Keratinocyte (primary cell): ENCODE results near the gene SLC12A3. TPM values are rescaled to one million over a fixed set of nuclear protein-coding genes. Genes with fewer than 3 reads are reported as not detected.
"Not testable (repeated sequence)": the region's sequence is repeated elsewhere in the genome, so short reads cannot be mapped to it uniquely, and the experiment has no call there.

Source experiments
- DNase-seq: peaks from one replicate; pipeline ENCODE4 v3.0.0-alpha.2; 2011; ENCODE audit warnings: low read depth, missing footprints, low spot score
- FAIRE-seq: peaks from 2 replicates; lab custom pipeline; 2011; peaks lifted over from hg19 to GRCh38; lab: Jason Lieb, UNC
- H2AFZ ChIP-seq: 2 replicates; pipeline ENCODE4 v1.6.0; 2012; ENCODE audit warnings: low read length, control low read depth, inconsistent platforms; ENCODE audit not compliant: control insufficient read depth
- H3K27ac ChIP-seq: 2 replicates; pipeline ENCODE4 v1.5.1; 2011; ENCODE audit warnings: low read length; ENCODE audit not compliant: control insufficient read depth, insufficient read depth
- H3K27me3 ChIP-seq: 3 replicates; pipeline ENCODE4 v1.6.0; 2011; ENCODE audit warnings: low read length; ENCODE audit not compliant: control insufficient read depth, insufficient read depth; ENCODE audit errors: extremely low read depth
- H3K36me3 ChIP-seq, 2 experiments: 2 replicates in 1 of 2; 3 replicates in 1 of 2; pipeline ENCODE4 v1.5.1; 2011; ENCODE audit warnings: low read length in 2 of 2, mild to moderate bottlenecking in 1 of 2; ENCODE audit not compliant: control insufficient read depth in 2 of 2, insufficient read depth in 2 of 2; ENCODE audit errors: extremely low read depth in 1 of 2
- H3K4me1 ChIP-seq: 3 replicates; pipeline ENCODE4 v1.5.1; 2011; ENCODE audit warnings: low read length; ENCODE audit not compliant: control insufficient read depth, insufficient read depth; ENCODE audit errors: extremely low read depth
- H3K4me2 ChIP-seq: 3 replicates; pipeline ENCODE4 v1.6.0; 2011; ENCODE audit warnings: low read depth, low read length; ENCODE audit not compliant: control insufficient read depth, insufficient read depth; ENCODE audit errors: extremely low read depth
- H3K4me3 ChIP-seq, 3 experiments: fragments of 200-600 bp in 1 of 3; sonication (generic) in 1 of 3; 2 replicates in 2 of 3; 3 replicates in 1 of 3; pipeline ENCODE4 v1.5.1; 2011 to 2016; ENCODE audit warnings: low read length in 3 of 3, mild to moderate bottlenecking in 3 of 3, control low read depth in 2 of 3, inconsistent platforms in 1 of 3, low read depth in 1 of 3, mixed read lengths in 1 of 3, mixed run types in 1 of 3, moderate library complexity in 1 of 3; ENCODE audit not compliant: control insufficient read depth in 2 of 3, insufficient read depth in 2 of 3; ENCODE audit errors: extremely low read depth in 1 of 3
- H3K79me2 ChIP-seq: 2 replicates; pipeline ENCODE4 v1.6.0; 2012; ENCODE audit warnings: low read length; ENCODE audit not compliant: control insufficient read depth, insufficient read depth
- H3K9ac ChIP-seq: 3 replicates; pipeline ENCODE4 v1.6.0; 2011; ENCODE audit warnings: low read length; ENCODE audit not compliant: control insufficient read depth, insufficient read depth; ENCODE audit errors: extremely low read depth
- H3K9me1 ChIP-seq: 3 replicates; pipeline ENCODE4 v1.6.0; 2011; ENCODE audit warnings: low read length; ENCODE audit not compliant: control insufficient read depth, insufficient read depth; ENCODE audit errors: extremely low read depth
- H3K9me3 ChIP-seq: 2 replicates; pipeline ENCODE4 v1.5.1; 2012; ENCODE audit warnings: low read depth, low read length; ENCODE audit not compliant: control insufficient read depth
- H4K20me1 ChIP-seq: 3 replicates; pipeline ENCODE4 v1.6.0; 2011; ENCODE audit warnings: low read length; ENCODE audit not compliant: control insufficient read depth, insufficient read depth; ENCODE audit errors: extremely low read depth
- EZH2 ChIP-seq: IDR thresholded peaks from one replicate; pipeline ENCODE4 v1.6.1; 2012; ENCODE audit warnings: inconsistent platforms, mild to moderate bottlenecking, low read length, moderate library complexity
- dilution Hi-C: fragments of 300-500 bp; cut with MboI; formaldehyde crosslinking; loops from one replicate; pipeline ENCODE4 v1.7.0; 2020; ENCODE audit warnings: low sequenced_read_pairs; ENCODE audit not compliant: extremely low pct_ligation_motif_present
- polyA plus RNA-seq, 5 experiments: library from polyadenylated mRNA; depleted of rRNA in 3 of 5; stranded (reverse) in 3 of 5; stranded (forward) in 1 of 5; unstranded in 1 of 5; fragments of >200 nt; gene quantifications; 1 replicate in 1 of 5; 2 replicates in 3 of 5; 3 replicates in 1 of 5; pipeline versions ENCODE4 v1.2.1 to v1.2.3, GENCODE V29; 2011 to 2012; ENCODE audit warnings: missing spikeins in 2 of 5, low read depth in 1 of 5, low replicate concordance in 1 of 5
- TF ChIP-seq, protein P1 (sequence below), 3 experiments: IDR thresholded peaks in 1 of 3; conservative IDR thresholded peaks in 1 of 3; optimal IDR thresholded peaks in 1 of 3; 2 replicates in 2 of 3; 3 replicates in 1 of 3; pipeline versions ENCODE3 to v1.5.1; 2011; ENCODE audit warnings: low read length in 3 of 3, mild to moderate bottlenecking in 3 of 3, moderate library complexity in 2 of 3, control low read depth in 1 of 3, inconsistent platforms in 1 of 3; ENCODE audit not compliant: insufficient read depth in 2 of 3; ENCODE audit errors: extremely low read depth in 1 of 3

SLC12A3 gene
- polyA plus RNA-seq, 1 donor (not counting 4 experiments of a cell fraction or from before 2014, with no cell fraction given) = not detected

DNA sequence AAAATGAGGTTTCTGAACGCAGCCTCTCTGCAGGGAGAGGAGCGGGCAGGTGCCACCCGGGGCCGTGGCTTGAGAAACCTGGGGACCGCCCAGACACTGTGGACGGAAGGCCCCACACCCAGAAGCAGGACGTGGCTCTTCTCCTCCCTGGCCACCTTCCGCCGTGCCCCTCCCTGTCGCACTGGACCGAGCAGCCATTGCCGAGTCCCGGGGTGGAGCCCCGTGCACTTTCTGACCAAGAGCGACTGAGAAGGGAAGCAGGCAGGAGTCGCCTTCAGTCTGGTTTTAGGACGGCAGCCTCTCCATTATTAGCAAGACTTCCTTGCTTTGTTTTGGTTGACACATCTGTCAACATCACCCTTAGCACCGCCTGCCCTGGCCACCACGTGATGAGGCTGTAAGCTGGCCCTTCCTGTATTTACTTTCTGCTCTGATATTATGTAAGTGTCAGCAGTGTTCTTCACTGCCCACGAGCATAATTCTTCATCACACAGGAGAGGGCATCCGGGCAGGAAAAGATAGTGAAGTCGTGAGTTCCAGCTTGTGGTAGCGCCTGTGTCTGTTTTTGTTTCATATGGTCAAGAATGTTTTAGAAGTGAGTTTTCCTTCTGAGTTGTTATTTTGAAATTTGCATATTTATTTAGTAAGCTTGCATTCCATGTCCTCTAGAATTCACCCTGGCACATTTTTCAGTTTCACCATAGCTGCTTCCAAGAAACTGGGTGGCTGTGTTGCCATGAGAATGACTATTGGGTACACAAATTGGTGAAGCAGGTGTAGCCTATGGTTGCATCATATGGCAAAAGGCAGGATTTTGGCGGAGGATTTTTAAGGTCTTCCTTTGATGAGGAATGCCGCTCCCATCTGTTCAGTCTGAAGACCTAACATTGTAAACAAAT, 68.0 kb downstream of the SLC12A3 start:
- DNase-seq (no peak), FAIRE-seq (no peak)
- Histone ChIP-seq H3K9me1 (no peaks in the 10 kb centered on the region), H3K9ac (peak overlapping the region; percentile 95), H3K4me3 (peak overlapping the region; percentile 96 to 100 (median 96)), H3K4me1 (peaks cover 21% of the 10 kb centered on the region), H4K20me1 (peaks cover 30% of the 10 kb centered on the region), H2AFZ (no peak overlapping the region), H3K27ac (peak overlapping the region; percentile 91), H3K79me2 (peaks cover 37% of the 10 kb centered on the region), H3K4me2 (peak overlapping the region; percentile 88), H3K27me3 (no peaks in the 10 kb centered on the region), H3K9me3 (no peaks in the 10 kb centered on the region), H3K36me3 (peaks cover 10 to 30% of the 10 kb centered on the region in 2 experiments)
- no peak for TF ChIP-seq EZH2
- TF ChIP-seq, protein P1, sequence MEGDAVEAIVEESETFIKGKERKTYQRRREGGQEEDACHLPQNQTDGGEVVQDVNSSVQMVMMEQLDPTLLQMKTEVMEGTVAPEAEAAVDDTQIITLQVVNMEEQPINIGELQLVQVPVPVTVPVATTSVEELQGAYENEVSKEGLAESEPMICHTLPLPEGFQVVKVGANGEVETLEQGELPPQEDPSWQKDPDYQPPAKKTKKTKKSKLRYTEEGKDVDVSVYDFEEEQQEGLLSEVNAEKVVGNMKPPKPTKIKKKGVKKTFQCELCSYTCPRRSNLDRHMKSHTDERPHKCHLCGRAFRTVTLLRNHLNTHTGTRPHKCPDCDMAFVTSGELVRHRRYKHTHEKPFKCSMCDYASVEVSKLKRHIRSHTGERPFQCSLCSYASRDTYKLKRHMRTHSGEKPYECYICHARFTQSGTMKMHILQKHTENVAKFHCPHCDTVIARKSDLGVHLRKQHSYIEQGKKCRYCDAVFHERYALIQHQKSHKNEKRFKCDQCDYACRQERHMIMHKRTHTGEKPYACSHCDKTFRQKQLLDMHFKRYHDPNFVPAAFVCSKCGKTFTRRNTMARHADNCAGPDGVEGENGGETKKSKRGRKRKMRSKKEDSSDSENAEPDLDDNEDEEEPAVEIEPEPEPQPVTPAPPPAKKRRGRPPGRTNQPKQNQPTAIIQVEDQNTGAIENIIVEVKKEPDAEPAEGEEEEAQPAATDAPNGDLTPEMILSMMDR (optimal IDR thresholded peaks at IDR 0.05 in 1 of 3, IDR thresholded peaks at IDR 0.05 in 1 of 3, conservative IDR thresholded peaks at IDR 0.05 in 1 of 3; ENCODE audit: extremely low read depth in 1 of 3, insufficient read depth in 2 of 3, low read length in 3 of 3) = no peak
- dilution Hi-C loops = no loop called here

GRCh38 chr16:56933828-56934598, 69.0 kb downstream of the SLC12A3 start:
- H3K36me3 ChIP-seq = peaks cover 16 to 38% of the 10 kb centered on the region in 2 experiments
- H3K79me2 ChIP-seq = peaks cover 37% of the 10 kb centered on the region
- H3K9me3 ChIP-seq = no peaks in the 10 kb centered on the region
- peaks cover 21% of the 10 kb centered on the region for H3K4me1 ChIP-seq
- H3K27me3 ChIP-seq = no peaks in the 10 kb centered on the region
- H3K27ac ChIP-seq = peak overlapping the region; percentile 91
- FAIRE-seq (no peak), DNase-seq (no peak)
- dilution Hi-C loops = no loop called here
- peak overlapping the region; percentile 96 to 100 (median 96) for H3K4me3 ChIP-seq
- no peak overlapping the region for H2AFZ ChIP-seq
- H3K9me1 ChIP-seq = no peaks in the 10 kb centered on the region
- H3K4me2 ChIP-seq = peak overlapping the region; percentile 88
- TF ChIP-seq, protein P1 (optimal IDR thresholded peaks at IDR 0.05 in 1 of 3, IDR thresholded peaks at IDR 0.05 in 1 of 3, conservative IDR thresholded peaks at IDR 0.05 in 1 of 3; ENCODE audit: extremely low read depth in 1 of 3, insufficient read depth in 2 of 3, low read length in 3 of 3) = no peak
- TF ChIP-seq EZH2 = no peak
- H3K9ac ChIP-seq = peak overlapping the region; percentile 95
- peaks cover 33% of the 10 kb centered on the region for H4K20me1 ChIP-seq

DNA sequence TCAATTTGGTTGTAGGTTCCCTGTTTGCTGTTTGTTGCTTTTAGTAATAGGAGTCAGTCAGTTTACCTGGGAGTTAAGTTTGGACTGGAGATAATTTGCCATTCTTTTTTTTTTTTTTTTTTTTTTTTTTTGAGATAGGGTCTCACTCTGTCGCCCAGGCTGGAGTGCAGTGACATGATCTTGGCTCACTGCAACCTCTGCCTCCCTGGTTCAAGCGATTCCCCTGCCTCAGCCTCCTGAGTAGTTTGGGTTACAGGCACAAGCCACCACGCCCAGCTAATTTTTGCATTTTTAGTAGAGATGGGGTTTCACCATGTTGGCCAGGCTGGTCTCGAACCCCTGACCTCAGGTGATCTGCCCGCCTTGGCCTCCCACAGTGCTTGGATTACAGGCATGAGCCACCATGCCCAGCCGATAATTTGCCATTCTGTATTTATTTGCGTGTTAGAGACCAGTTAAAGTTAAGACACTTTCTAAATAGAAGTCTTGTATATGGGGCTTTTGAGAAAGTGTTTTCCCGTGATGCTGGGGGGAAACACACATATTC, 69.7 kb downstream of the SLC12A3 start:
- H3K9ac ChIP-seq = peak overlapping the region; percentile 95
- H3K9me3 ChIP-seq, DNase-seq, H3K27me3 ChIP-seq, dilution Hi-C loops, H2AFZ ChIP-seq, FAIRE-seq, H3K9me1 ChIP-seq: not testable (repeated sequence)
- H3K4me1 ChIP-seq = peaks cover 21% of the 10 kb centered on the region
- H3K79me2 ChIP-seq = peaks cover 37% of the 10 kb centered on the region
- peaks cover 37% of the 10 kb centered on the region for H4K20me1 ChIP-seq
- peak overlapping the region; percentile 37 for H3K27ac ChIP-seq
- peaks cover 21 to 44% of the 10 kb centered on the region in 2 experiments for H3K36me3 ChIP-seq
- H3K4me3 ChIP-seq = peak overlapping the region; percentile 96 to 100 (median 96)
- H3K4me2 ChIP-seq = peak overlapping the region; percentile 88
